Measurements from ENCODE around the gene NRCAM.

The NRCAM gene

DNA sequence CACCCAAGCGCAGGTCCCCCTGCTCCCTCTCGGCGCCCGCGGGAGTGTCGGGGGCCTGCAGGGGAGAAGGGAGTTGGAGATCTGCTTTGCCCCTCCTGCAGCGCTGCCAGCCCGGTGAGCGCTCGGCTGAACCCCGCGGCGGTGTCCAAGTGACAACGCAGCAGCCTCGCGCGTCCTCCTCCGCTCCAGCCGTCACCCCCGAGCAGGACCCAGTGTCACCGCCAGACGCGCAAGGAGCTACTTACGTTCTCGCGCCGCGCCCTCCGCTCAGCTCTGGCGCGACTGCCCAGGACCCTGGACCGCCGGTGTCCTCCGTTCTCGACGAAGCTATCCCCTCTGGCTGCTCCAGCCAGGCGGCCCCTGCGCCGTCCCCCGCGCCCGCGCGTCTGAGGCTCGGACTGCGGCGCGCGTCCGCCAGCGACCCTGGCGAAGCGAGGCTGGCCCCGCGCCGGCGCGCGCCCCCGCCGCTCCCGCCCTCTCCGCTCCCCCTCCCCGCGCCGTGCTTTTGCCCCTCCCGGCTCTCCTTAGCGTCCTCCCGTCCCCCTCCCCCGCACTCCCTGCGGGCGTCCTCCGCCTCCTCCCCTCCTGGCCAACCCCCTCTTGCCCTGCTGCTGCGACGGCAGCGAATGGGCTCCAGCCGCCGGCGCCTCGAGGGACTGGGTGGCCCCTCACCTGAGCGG is at the start of gene NRCAM (continued):
- TF ChIP-seq ZBTB49 (tag by site-specific recombination; IDR thresholded peaks at IDR 0.05; ENCODE audit: low read depth) = no peak
- no peak for TF ChIP-seq ZNF202 (tag by site-specific recombination; IDR thresholded peaks at IDR 0.05; ENCODE audit: borderline replicate concordance)
- TF ChIP-seq ATF2 (tag by site-specific recombination; IDR thresholded peaks at IDR 0.05; ENCODE audit: low read depth) = no peak
- no peak for TF ChIP-seq ZNF704 (tag by site-specific recombination; IDR thresholded peaks at IDR 0.05)
- no peak for TF ChIP-seq ZNF514 (tag by site-specific recombination; IDR thresholded peaks at IDR 0.05)
- no peak for TF ChIP-seq ZNF571 (tag by site-specific recombination; IDR thresholded peaks at IDR 0.05)
- TF ChIP-seq ZEB2 (tag by site-specific recombination; IDR thresholded peaks at IDR 0.05) = peak; percentile 56
- TF ChIP-seq ZNF624 (tag by site-specific recombination; IDR thresholded peaks at IDR 0.05) = no peak
- TF ChIP-seq REST (tag by site-specific recombination; IDR thresholded peaks at IDR 0.05) = no peak; the same call in 1 of the 2 replicates
- TF ChIP-seq, protein P1, sequence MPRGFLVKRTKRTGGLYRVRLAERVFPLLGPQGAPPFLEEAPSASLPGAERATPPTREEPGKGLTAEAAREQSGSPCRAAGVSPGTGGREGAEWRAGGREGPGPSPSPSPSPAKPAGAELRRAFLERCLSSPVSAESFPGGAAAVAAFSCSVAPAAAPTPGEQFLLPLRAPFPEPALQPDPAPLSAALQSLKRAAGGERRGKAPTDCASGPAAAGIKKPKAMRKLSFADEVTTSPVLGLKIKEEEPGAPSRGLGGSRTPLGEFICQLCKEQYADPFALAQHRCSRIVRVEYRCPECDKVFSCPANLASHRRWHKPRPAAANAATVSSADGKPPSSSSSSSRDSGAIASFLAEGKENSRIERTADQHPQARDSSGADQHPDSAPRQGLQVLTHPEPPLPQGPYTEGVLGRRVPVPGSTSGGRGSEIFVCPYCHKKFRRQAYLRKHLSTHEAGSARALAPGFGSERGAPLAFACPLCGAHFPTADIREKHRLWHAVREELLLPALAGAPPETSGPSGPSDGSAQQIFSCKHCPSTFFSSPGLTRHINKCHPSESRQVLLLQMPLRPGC (tag by site-specific recombination; IDR thresholded peaks at IDR 0.05) = 0 out of 2 replicates have a peak, but pooled peaks have one; percentile 41
- no peak for TF ChIP-seq ZNF776 (tag by site-specific recombination; IDR thresholded peaks at IDR 0.05; ENCODE audit: borderline replicate concordance)
- no peak for TF ChIP-seq MYNN (tag by site-specific recombination; IDR thresholded peaks at IDR 0.05; ENCODE audit: borderline replicate concordance)
- no peak for TF ChIP-seq ZNF670 (tag by site-specific recombination; IDR thresholded peaks at IDR 0.05; ENCODE audit: low read depth)
- no peak for TF ChIP-seq TCF7L2 (IDR thresholded peaks at IDR 0.05; ENCODE audit: borderline replicate concordance, low read depth, low read length)
- TF ChIP-seq ZBTB26 (tag by site-specific recombination; optimal IDR thresholded peaks at IDR 0.05) = peak; percentile 93
- no peak for TF ChIP-seq ZNF23 (tag by site-specific recombination; IDR thresholded peaks at IDR 0.05; ENCODE audit: borderline replicate concordance)
- TF ChIP-seq ZNF596 (tag by site-specific recombination; IDR thresholded peaks at IDR 0.05) = no peak
- no peak for TF ChIP-seq ZNF621 (tag by site-specific recombination; IDR thresholded peaks at IDR 0.05)
- no peak for TF ChIP-seq ZNF221 (tag by site-specific recombination; IDR thresholded peaks at IDR 0.05; ENCODE audit: borderline replicate concordance)
- TF ChIP-seq ZNF140 (tag by site-specific recombination; IDR thresholded peaks at IDR 0.05) = no peak
- TF ChIP-seq ZNF561 (tag by site-specific recombination; IDR thresholded peaks at IDR 0.05; ENCODE audit: borderline replicate concordance) = no peak
- no peak for TF ChIP-seq ZFP41 (tag by site-specific recombination; IDR thresholded peaks at IDR 0.05; ENCODE audit: borderline replicate concordance)
- no peak for TF ChIP-seq ZFP3 (tag by site-specific recombination; IDR thresholded peaks at IDR 0.05; ENCODE audit: low read depth)
- no peak for TF ChIP-seq ZNF558 (tag by site-specific recombination; IDR thresholded peaks at IDR 0.05)
- TF ChIP-seq OSR2 (tag by site-specific recombination; IDR thresholded peaks at IDR 0.05) = 0 out of 2 replicates have a peak, but pooled peaks have one; percentile 12
- no peak for TF ChIP-seq ZNF132 (tag by site-specific recombination; IDR thresholded peaks at IDR 0.05; ENCODE audit: borderline replicate concordance)
- TF ChIP-seq ZNF792 (tag by site-specific recombination; IDR thresholded peaks at IDR 0.05) = peak; percentile 72; the same call in 1 of the 2 replicates
- TF ChIP-seq ZNF707 (tag by site-specific recombination; IDR thresholded peaks at IDR 0.05) = no peak
- peak; percentile 81 for TF ChIP-seq ZNF501 (tag by site-specific recombination; IDR thresholded peaks at IDR 0.05)
